ENCODE measurements around the gene FILIP1L.

The FILIP1L gene

DNA sequence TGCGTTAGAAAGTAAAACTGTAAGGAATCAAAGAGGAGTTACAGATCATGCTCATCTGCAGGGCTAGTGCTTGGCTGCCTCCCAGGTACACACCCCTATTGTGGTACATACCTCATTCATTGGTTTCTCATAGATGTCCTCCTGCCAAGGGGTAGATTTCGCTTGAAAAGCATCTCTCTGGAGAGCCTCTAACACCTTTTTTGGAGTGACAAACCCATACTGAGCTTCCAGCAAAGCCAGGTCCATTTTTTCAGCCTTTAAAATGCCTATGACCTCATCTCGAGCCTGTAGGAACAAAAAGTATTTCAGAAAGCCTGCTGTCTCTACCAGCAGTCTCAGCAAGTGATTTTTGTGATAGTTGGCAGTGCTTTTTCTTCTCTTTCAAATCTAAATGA is 184.6 kb downstream of the FILIP1L start:
- no peak for DNase-seq (ENCODE audit: low read depth in 2 of 2, low spot score in 1 of 2)

DNA sequence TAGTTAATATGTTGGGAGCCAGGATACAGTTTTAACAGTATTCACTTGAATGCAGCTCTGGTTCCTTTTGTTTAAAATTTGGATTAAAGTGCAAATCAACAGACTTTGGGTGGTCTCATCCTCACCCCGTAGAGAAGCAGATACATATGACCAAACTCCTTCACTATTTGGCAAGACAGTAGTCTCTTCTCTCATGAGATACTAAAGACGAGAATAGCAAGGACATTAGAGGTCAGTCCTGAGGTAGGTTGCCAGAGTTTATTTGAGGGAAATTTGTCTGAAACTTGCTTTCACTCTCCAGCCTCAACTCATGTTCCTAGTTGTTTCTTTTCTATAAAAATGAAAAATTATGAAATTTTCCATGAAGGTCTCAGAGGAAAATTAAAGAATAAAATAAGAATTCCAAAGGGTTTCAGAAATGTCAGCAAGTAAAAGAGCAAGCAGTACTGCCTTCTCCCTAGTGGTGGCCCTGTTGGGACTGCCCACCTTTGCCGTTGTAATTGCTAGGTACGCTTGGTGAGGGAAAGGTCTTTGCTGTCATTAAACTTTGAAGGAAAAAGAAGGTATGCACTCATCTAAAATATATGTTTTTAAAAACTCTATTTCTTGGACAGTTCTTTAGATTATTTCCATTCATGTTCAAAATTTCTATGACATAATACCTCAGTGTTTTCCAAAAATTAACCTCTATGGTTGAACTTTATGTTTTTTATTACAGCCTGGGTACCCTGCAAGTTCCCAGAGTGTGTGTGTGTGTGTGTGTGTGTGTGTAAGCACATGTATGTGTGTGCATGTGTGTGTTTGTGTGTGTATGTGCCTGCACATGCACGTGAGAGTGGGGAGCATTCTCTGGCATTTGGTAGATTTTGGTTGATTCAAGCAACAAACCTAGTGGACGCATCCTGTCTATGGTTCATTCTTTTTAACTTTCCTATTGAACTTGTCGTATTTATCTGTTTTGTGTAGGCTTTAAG is 185.2 kb downstream of the FILIP1L start:
- DNase-seq (ENCODE audit: low read depth in 2 of 2, low spot score in 1 of 2), result no peak

GRCh38 chr3:99927671-99928457 is 186.4 kb downstream of the FILIP1L start:
- no peak for DNase-seq (ENCODE audit: low read depth in 2 of 2, low spot score in 1 of 2)

- no peak for DNase-seq (ENCODE audit: low read depth in 2 of 2, low spot score in 1 of 2)
These were observed 188.6 kb downstream of the FILIP1L start for GRCh38 chr3:99925584-99926230.

DNA sequence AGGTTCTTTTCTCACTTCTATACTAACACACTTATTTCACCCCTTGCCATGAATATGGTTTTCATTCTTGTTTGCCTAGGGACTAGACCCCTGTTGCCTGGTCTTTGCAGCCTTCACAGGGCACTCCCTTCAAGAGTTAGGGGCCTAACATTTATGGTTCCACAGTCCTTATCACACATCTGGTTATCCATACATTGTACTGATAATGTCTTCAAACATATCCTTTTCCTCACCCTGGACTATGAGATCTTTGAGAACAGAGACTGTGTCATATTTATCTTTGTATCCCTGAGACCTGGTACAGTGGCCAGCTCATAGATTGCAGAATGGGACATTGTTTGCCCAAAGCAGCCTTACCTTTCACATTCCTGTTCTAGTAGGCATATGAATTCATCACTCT is 190.4 kb downstream of the FILIP1L start:
- DNase-seq (ENCODE audit: low read depth in 2 of 2, low spot score in 1 of 2), result no peak

DNA sequence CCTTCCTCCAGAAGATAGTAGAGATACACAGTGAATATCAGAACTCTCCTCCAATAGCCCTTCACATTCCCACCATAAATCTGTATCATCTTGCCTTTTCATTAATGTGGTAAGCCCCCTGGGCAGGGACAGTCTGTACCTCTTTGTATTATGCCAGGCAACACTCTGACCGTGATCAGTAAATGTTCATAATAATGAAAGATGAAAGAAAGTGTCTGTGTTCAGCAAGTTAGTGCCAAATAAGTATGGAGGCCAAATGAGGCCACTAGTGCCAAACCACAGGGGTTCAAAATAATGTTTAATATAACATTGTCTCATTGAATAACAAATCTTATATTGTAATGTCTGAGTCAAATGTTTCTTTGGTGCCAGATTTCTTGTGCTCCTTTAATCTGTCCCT is 192.3 kb downstream of the FILIP1L start:
- DNase-seq (ENCODE audit: low read depth in 2 of 2, low spot score in 1 of 2), result no peak

DNA sequence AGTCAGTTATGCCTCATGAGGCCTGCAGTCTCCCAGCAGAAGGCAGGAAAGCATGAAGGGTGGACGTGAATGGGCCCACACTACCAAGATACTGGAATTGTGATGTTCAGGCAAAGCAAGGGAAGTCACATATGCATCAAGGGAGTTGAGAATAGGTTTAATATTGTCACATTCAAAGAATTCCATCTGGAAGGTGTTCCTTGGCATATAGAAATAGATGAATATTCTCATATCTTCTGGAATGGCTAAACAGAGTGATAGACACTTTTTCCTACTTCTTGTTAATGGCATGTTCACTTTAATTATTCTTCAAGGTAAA is 193.0 kb downstream of the FILIP1L start:
- DNase-seq (ENCODE audit: low read depth in 2 of 2, low spot score in 1 of 2), result no peak

DNA sequence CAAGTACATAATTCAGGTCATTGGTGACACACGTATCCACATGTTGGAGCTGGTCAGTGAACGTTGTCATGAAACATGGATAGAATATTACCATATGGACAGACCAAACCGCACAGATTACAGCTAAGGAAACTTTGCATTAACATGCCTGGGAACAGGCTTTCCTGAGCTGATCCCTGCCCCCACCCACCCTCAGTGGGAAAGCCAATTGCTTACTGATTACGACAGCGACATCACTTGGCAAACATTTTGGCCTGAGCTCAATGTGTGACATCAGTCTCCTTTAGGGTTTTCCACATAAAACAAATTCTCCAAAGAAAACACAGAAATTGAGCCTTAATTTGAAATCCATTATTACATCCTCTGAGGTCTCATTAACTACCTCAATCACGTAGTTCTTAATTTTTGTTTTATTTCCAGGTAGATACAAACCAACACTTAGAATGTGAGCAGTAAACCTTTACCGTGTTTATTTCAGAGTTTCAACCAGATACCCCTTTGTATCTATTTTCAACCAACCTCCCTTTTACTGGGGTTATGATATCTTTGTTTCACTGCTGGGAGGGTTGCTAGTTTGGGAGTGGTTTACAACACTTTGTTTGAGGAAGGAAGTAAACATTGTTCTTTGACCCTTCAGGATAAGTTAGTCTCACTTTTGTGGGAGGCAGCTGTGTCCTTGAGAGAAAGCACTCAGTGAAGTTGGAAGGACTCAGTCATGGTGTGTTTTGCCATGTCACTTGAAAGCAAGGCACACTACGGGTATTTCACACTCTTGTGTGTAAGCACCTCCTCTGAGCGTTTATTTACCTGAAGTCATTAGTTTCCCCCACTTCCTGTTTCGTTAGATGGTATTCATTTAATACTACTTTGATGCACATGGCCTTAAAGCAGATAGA is 193.6 kb downstream of the FILIP1L start:
- no peak for DNase-seq (ENCODE audit: low read depth in 2 of 2, low spot score in 1 of 2)

DNA sequence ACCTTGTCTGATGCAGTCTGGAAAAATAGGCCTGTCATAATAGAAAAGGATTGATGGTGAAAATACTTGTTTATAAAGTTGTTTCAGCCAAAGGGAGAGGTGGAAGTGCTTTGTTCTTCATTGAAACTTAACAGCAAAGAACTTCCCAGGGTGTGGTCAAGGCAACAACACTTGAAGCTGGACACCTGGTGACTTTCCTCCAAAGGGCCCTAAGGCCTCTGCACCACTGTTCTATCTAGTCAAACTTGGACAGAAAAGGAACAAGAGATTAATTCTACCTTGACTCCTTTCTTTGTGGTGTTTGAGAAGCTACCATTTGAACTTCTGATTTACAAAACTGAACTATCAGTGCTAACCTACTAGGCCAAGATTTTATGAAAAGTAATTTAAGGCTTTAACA is 194.6 kb downstream of the FILIP1L start:
- no peak for DNase-seq (ENCODE audit: low read depth in 2 of 2, low spot score in 1 of 2)

DNA sequence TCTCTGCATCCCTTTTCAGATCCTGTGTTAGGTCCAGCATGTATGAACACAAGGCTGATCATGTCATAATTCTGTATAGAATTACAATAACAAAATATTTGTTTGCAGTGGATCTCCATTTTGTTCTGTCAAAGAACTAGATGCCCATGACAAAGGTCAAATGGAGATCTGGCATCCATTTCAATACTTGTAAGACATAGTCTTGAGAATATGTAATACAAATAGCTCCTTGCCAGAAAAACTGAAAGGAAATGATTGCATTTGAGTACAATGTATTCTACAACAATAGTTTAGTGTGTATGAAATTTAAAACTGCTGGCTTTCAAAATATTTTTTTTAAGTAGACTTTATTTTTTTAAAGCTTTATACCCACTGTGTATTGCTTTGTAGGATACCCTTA is 195.6 kb downstream of the FILIP1L start:
- no peak for DNase-seq (ENCODE audit: low read depth in 2 of 2, low spot score in 1 of 2)

- DNase-seq (ENCODE audit: low read depth in 2 of 2, low spot score in 1 of 2), result no peak
These were observed 198.3 kb downstream of the FILIP1L start for GRCh38 chr3:99915906-99916432.

DNA sequence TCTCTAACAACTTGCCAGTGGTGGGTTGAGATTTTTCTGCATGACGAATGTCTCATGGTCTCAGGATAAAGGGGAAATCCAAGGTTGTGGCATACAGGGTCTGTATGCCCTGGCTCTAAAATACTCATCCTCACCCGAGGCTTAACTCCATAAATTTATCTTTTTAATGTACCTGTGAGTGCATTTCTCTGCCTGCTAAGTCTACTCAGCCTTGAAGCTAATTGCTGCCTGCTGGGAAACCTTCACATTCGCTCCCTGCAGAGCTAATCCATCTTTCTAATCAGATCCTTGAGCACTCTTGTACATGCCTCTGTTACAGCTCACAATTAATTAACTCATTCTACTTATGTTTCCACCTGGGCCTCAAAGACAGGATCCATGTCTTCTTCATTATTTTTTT is 202.9 kb downstream of the FILIP1L start:
- no peak for DNase-seq (ENCODE audit: low read depth in 2 of 2, low spot score in 1 of 2)

GRCh38 chr3:99910752-99911290 is 203.5 kb downstream of the FILIP1L start:
- DNase-seq (ENCODE audit: low read depth in 2 of 2, low spot score in 1 of 2), result no peak

GRCh38 chr3:99909714-99910495 is 204.4 kb downstream of the FILIP1L start:
- DNase-seq (ENCODE audit: low read depth in 2 of 2, low spot score in 1 of 2), result no peak

DNA sequence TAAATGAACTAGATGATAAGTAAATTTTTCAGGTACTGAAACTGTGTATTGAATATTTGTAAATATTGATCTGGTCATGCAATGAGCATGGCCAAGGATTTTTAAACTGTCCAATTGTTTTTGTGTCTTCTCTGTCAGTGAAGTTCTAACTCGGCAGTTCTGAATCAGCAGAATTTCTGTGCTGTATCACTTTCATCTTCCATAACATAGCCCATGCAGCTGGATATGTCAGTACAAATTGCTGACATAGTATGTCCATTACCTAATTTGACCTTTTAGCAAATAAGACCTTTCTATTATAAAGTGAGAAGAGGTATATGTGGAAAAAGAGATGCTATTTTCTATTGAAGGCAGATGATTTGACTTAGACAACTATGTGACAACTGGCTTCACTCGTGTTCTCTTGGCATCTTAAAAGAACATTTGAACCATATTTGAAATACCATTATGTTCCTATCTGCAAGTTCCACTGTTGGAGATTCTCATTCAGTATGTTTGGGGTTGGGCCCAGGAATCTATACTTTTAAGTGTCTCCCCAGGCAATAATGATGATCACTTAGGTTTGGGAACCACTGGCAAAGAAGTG is 206.2 kb downstream of the FILIP1L start:
- DNase-seq (ENCODE audit: low read depth in 2 of 2, low spot score in 1 of 2), result no peak

DNA sequence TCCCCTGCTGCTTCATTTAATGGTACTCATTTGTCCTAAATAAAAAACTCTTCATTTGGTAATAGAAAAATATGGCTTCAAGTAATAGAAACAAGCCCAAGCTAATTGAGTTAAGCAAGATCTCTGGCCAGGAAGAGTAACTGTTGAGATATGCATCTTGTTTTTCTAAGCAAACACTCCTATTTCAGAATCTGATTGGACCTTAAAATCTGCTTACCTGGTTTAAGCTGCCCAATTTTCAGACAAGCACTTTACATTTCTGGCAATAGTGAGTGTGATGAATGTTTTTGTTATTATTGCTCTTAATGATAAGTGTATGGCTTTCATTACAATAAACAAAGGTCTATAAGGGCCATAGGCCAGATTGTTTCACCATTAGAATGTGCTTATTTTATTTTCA is 210.4 kb downstream of the FILIP1L start:
- no peak for DNase-seq (ENCODE audit: low read depth in 2 of 2, low spot score in 1 of 2)

GRCh38 chr3:99902091-99902490 is 212.2 kb downstream of the FILIP1L start:
- no peak for DNase-seq (ENCODE audit: low read depth in 2 of 2, low spot score in 1 of 2)

GRCh38 chr3:99901200-99901926 is 212.9 kb downstream of the FILIP1L start:
- no peak for DNase-seq (ENCODE audit: low read depth in 2 of 2, low spot score in 1 of 2)

GRCh38 chr3:99900248-99900647 is 214.1 kb downstream of the FILIP1L start:
- DNase-seq (ENCODE audit: low read depth in 2 of 2, low spot score in 1 of 2), result no peak

All from stimulated activated CD8-positive, alpha-beta memory T cell treated with anti-CD3 and anti-CD28 coated beads, Interleukin-4, amount 100 ng/mL, for 4 hours (primary cell).